ENCODE results near the gene TMEM131. TPM values are rescaled to one million over a fixed set of nuclear protein-coding genes. Genes with fewer than 3 reads are reported as not detected.
A peak's percentile ranks its signal among the peaks of the same experiment; 100 is the strongest.

The TMEM131 gene
- total RNA-seq, 2 donors from 2014 or later: 20.7 to 21.8 TPM

DNA sequence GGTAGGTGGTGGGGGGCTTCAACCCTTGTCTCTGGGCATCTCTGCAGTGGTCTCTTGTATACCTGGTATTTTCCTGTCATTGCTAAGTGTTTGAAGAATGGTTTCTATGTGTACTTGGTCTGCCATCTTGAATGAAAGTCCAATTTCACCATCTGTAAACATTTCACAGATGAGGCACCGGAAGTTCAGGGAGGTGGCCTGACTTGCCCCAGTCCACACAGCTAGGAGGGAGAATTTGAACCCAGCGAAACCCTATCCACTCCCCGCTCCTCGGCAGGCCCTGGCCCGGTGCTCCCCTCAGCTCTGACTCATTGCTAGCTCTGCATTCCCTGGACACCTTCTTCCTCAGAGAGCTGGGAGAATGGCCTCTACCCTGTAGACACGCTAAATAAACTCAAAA lies 251.8 kb downstream of the TMEM131 start:
- TF ChIP-seq, protein P1, sequence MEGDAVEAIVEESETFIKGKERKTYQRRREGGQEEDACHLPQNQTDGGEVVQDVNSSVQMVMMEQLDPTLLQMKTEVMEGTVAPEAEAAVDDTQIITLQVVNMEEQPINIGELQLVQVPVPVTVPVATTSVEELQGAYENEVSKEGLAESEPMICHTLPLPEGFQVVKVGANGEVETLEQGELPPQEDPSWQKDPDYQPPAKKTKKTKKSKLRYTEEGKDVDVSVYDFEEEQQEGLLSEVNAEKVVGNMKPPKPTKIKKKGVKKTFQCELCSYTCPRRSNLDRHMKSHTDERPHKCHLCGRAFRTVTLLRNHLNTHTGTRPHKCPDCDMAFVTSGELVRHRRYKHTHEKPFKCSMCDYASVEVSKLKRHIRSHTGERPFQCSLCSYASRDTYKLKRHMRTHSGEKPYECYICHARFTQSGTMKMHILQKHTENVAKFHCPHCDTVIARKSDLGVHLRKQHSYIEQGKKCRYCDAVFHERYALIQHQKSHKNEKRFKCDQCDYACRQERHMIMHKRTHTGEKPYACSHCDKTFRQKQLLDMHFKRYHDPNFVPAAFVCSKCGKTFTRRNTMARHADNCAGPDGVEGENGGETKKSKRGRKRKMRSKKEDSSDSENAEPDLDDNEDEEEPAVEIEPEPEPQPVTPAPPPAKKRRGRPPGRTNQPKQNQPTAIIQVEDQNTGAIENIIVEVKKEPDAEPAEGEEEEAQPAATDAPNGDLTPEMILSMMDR (IDR thresholded peaks at IDR 0.05): no peak
- H3K4me1 ChIP-seq: peaks cover 0 to 36% of the 10 kb centered on the region in 2 donors
- H3K9me3 ChIP-seq: no peaks in the 10 kb centered on the region
- no peak for DNase-seq (ENCODE audit: low spot score)
- H3K27me3 ChIP-seq: no peaks in the 10 kb centered on the region
- H3K36me3 ChIP-seq: no peaks in the 10 kb centered on the region
- no peak overlapping the region for H3K4me3 ChIP-seq
- no peak overlapping the region for H3K27ac ChIP-seq

DNA sequence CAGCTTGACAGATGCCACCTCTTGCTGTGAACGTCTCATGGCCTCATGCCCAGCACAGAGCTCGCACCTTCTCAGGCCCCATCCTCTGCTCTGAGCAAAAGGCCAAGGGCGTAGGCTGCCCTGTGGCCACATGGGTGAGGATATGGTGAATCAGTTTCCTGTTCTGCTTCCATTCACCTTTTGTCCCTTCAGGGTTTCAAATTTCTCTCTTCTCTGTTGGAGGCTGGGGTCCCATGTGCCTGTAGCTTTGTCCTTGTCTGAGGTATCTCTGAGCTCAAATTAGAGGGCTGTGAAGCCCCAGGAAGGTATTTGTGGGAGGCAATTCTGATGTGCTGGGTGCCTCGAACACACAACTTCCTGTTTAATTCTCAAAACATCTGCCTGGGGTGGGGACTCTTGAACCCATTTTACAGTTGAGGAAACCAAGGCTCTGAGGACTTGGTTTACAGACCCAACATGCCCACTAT lies 253.3 kb downstream of the TMEM131 start:
- Histone ChIP-seq H3K9me3 (no peaks in the 10 kb centered on the region), H3K27me3 (no peaks in the 10 kb centered on the region), H3K4me3 (no peak overlapping the region), H3K36me3 (no peaks in the 10 kb centered on the region), H3K4me1 (peaks cover 0 to 26% of the 10 kb centered on the region in 2 donors), H3K27ac (peak overlapping the region; percentile 57)
- no peak for DNase-seq (ENCODE audit: low spot score)
- TF ChIP-seq, protein P1 (IDR thresholded peaks at IDR 0.05): no peak

DNA sequence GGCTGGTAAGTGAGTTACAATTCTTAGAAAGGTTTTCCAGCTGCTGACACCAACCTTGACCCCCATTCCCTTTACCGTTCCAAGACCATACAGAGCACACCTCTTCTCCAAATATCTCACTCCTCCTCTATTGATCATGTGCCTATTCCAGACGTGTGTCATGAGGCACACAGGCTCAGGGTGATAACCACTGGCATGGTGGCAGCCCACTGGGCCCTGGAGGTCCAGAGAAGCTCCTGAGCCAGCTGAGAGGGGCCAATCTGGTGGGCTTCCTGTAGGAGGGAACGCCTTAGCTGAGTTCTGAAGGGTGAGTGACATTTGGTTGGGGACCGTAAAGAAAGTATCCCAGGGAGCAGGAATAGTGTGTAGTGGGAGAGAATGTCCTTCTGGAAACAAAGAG lies 254.1 kb downstream of the TMEM131 start:
- TF ChIP-seq, protein P1 (IDR thresholded peaks at IDR 0.05): no peak
- H3K4me1 ChIP-seq: peaks cover 0 to 19% of the 10 kb centered on the region in 2 donors
- no peak for DNase-seq (ENCODE audit: low spot score)
- no peaks in the 10 kb centered on the region for H3K27me3 ChIP-seq
- no peaks in the 10 kb centered on the region for H3K9me3 ChIP-seq
- no peaks in the 10 kb centered on the region for H3K36me3 ChIP-seq
- H3K27ac ChIP-seq: peak overlapping the region in 1 of 2 donors; percentile 57
- H3K4me3 ChIP-seq: no peak overlapping the region

DNA sequence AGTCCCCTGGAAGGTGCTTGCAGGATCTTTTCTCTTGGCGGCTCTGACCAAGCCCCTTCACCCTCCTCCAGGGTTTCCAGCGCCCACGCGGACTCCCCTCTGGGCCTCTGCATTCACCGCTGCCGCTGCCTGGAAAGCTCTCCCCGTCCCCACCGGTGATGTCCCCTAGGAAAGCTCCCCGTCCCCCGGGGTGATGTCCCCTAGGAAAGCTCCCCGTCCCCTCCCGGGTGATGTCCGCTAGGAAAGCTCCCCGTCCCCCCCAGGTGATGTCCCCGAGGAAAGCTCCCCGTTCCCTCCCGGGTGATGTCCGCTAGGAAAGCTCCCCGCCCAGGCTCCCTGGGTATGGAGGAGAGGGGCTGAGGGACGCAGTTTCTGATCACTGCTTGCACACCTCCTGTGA lies 254.5 kb downstream of the TMEM131 start:
- peaks cover 0 to 16% of the 10 kb centered on the region in 2 donors for H3K4me1 ChIP-seq
- no peak for DNase-seq (ENCODE audit: low spot score)
- no peak overlapping the region for H3K27ac ChIP-seq
- no peaks in the 10 kb centered on the region for H3K27me3 ChIP-seq
- TF ChIP-seq, protein P1 (IDR thresholded peaks at IDR 0.05): no peak
- no peaks in the 10 kb centered on the region for H3K36me3 ChIP-seq
- no peak overlapping the region for H3K4me3 ChIP-seq
- H3K9me3 ChIP-seq: no peaks in the 10 kb centered on the region

DNA sequence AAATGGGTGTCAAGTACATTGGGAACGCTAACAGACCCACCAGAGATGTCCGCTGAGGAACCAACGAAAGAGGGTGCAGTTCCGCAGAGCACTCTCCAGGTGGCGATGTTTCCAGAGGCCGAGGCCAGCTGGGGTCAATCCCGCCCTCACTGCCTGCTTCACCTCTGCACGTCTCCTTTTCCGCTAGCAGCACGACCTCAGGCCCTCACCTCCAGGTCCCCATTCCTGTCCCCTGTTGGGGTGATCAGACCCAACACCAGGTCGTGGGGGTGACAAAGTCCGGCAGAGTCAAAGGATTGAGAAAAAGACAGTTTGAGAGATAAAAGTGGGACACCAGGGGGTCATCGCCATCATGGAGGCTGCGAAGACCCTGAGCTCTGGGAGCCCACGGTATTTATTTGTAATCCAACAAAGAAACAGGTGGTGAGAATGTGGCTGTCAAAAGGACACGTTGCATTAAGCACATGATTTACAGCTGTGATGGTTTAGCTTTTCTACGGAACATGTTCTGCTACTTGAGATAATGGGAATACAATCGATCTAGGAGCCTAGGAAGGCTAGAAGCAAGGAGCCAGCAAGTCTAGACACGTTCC lies 255.1 kb downstream of the TMEM131 start:
- TF ChIP-seq, protein P1 (IDR thresholded peaks at IDR 0.05): peak; percentile 57 to 65
- H3K27me3 ChIP-seq: no peaks in the 10 kb centered on the region
- DNase-seq (ENCODE audit: low spot score): no peak

DNA sequence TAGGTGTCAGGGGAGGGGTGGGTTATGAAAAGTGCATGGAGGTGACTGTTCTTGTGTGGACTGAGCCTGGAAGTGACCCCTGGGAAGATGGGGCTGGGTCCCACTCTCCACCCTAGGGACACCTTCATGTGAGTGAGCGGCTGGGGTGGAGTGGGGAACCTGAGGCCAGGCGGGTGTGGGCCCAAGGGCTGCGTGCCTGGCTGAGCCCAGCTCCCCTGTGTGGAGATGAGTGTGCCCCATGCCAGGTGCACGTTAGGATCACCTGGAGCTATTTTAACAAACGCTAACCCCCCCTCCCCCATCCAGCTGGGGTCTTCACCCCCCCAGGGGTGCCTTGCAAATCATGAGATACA lies 255.9 kb downstream of the TMEM131 start:
- H3K27me3 ChIP-seq: no peaks in the 10 kb centered on the region
- DNase-seq (ENCODE audit: low spot score): no peak
- no peaks in the 10 kb centered on the region for H3K36me3 ChIP-seq
- peaks cover 0 to 16% of the 10 kb centered on the region in 2 donors for H3K4me1 ChIP-seq
- H3K9me3 ChIP-seq: no peaks in the 10 kb centered on the region
- no peak overlapping the region for H3K27ac ChIP-seq
- no peak overlapping the region for H3K4me3 ChIP-seq
- TF ChIP-seq, protein P1 (IDR thresholded peaks at IDR 0.05): no peak

More for the DNA sequence above, 255.1 kb downstream of the TMEM131 start:
- H3K9me3 ChIP-seq: no peaks in the 10 kb centered on the region
- peaks cover 0 to 16% of the 10 kb centered on the region in 2 donors for H3K4me1 ChIP-seq
- no peaks in the 10 kb centered on the region for H3K36me3 ChIP-seq
- no peak overlapping the region for H3K4me3 ChIP-seq
- H3K27ac ChIP-seq: no peak overlapping the region
